Endothelial cell of umbilical vein (primary cell): ENCODE measurements around the gene P2RY2. TPM values are rescaled to one million over a fixed set of nuclear protein-coding genes. Genes with fewer than 3 reads are reported as not detected.

Experiments used
- BruUV-seq: library from RNA; stranded (reverse); fragments of 400-500 nt; replicated peaks from 2 replicates; lab custom pipeline; 2021; lab: Mats Ljungman, UMichigan
- CTCF ChIA-PET: fragments of 300-600, 350-600 bp; sonication (Branson Sonifier 250); formaldehyde crosslinking; loops from one replicate; lab custom pipeline; 2021; ENCODE audit warnings: antibody characterized with exemption, inconsistent platforms; lab: Charles Lee
- POLR2A ChIA-PET: fragments of 300-600, 350-600 bp; sonication (Branson Sonifier 250); formaldehyde crosslinking; loops from one replicate; lab custom pipeline; 2021; ENCODE audit warnings: antibody characterized with exemption, inconsistent platforms; lab: Charles Lee
- DNase-seq: peaks from one replicate; pipeline ENCODE4 v3.0.0-alpha.2; 2011; ENCODE audit warnings: low read depth, low spot score
- FAIRE-seq: peaks from 2 replicates; lab custom pipeline; 2011; peaks lifted over from hg19 to GRCh38; lab: Jason Lieb, UNC
- H2AFZ ChIP-seq: 2 replicates; pipeline ENCODE4 v1.6.0; 2012; ENCODE audit warnings: low read depth, low read length, control low read depth, inconsistent platforms
- H3K27ac ChIP-seq: 2 replicates; pipeline ENCODE4 v1.5.1; 2011; ENCODE audit warnings: low read depth, mild to moderate bottlenecking, control low read depth, low read length, moderate library complexity; ENCODE audit not compliant: insufficient read depth
- H3K27me3 ChIP-seq, 2 experiments: 2 replicates each; pipeline versions ENCODE4 v1.6.0 to v1.6.1; 2011; ENCODE audit warnings: low read length in 2 of 2, mixed read lengths in 1 of 2; ENCODE audit not compliant: control insufficient read depth in 2 of 2, insufficient read depth in 2 of 2
- H3K36me3 ChIP-seq, 2 experiments: 2 replicates in 1 of 2; 3 replicates in 1 of 2; pipeline ENCODE4 v1.5.1; 2011; ENCODE audit warnings: low read length in 2 of 2, mild to moderate bottlenecking in 1 of 2, moderate library complexity in 1 of 2; ENCODE audit not compliant: control insufficient read depth in 2 of 2, insufficient read depth in 2 of 2; ENCODE audit errors: extremely low read depth in 1 of 2
- H3K4me1 ChIP-seq: 3 replicates; pipeline ENCODE4 v1.5.1; 2011; ENCODE audit warnings: mild to moderate bottlenecking, low read length; ENCODE audit not compliant: control insufficient read depth, insufficient read depth; ENCODE audit errors: extremely low read depth
- H3K4me2 ChIP-seq: 2 replicates; pipeline ENCODE4 v1.6.1; 2011; ENCODE audit warnings: low read length, control low read depth, mixed read lengths; ENCODE audit not compliant: insufficient read depth
- H3K4me3 ChIP-seq, 3 experiments: fragments of 200-600 bp in 1 of 3; sonication (generic), shearing (Covaris generic) in 1 of 3; replicated peaks in 1 of 3; 2 replicates each; pipeline ENCODE4 v1.5.1; 2011 to 2016; ENCODE audit warnings: control low read depth in 3 of 3, low read length in 3 of 3, mild to moderate bottlenecking in 2 of 3, inconsistent platforms in 1 of 3, low read depth in 1 of 3, moderate library complexity in 1 of 3; ENCODE audit not compliant: insufficient read depth in 1 of 3
- H3K79me2 ChIP-seq: 2 replicates; pipeline ENCODE4 v1.6.0; 2012; ENCODE audit warnings: low read length, inconsistent platforms; ENCODE audit not compliant: control insufficient read depth, insufficient read depth
- H3K9ac ChIP-seq: replicated peaks from 2 replicates; pipeline ENCODE3; 2011; ENCODE audit warnings: low read length, control low read depth; ENCODE audit not compliant: insufficient read depth; ENCODE audit errors: extremely low read depth
- H3K9me1 ChIP-seq: replicated peaks from 3 replicates; pipeline ENCODE4 v1.6.0; 2011; ENCODE audit warnings: mild to moderate bottlenecking, low read length; ENCODE audit not compliant: control insufficient read depth, insufficient read depth; ENCODE audit errors: extremely low read depth
- H3K9me3 ChIP-seq: replicated peaks from 2 replicates; pipeline ENCODE4 v1.5.1; 2012; ENCODE audit warnings: low read length, inconsistent platforms; ENCODE audit not compliant: control insufficient read depth, insufficient read depth
- H4K20me1 ChIP-seq: replicated peaks from 2 replicates; pipeline ENCODE3; 2011; ENCODE audit warnings: mild to moderate bottlenecking, low read length; ENCODE audit not compliant: control insufficient read depth, insufficient read depth; ENCODE audit errors: extremely low read depth
- EZH2 ChIP-seq: IDR thresholded peaks from 2 replicates; pipeline ENCODE4 v1.6.1; 2012; ENCODE audit warnings: borderline replicate concordance, low read depth, mild to moderate bottlenecking, moderate library complexity, low read length, inconsistent platforms; ENCODE audit not compliant: severe bottlenecking
- FOS ChIP-seq: IDR thresholded peaks from 2 replicates; pipeline ENCODE4 v1.6.1; 2011; ENCODE audit warnings: mild to moderate bottlenecking, low read length, moderate library complexity, borderline replicate concordance; ENCODE audit not compliant: insufficient read depth
- GATA2 ChIP-seq: IDR thresholded peaks from 2 replicates; pipeline ENCODE4 v1.7.0; 2011; ENCODE audit warnings: low read depth, mild to moderate bottlenecking, moderate library complexity, mixed read lengths, low read length; ENCODE audit not compliant: insufficient read length, insufficient read depth
- JUN ChIP-seq: IDR thresholded peaks from 2 replicates; pipeline ENCODE4 v1.6.1; 2011; ENCODE audit warnings: borderline replicate concordance, low read depth; ENCODE audit not compliant: insufficient read length, insufficient read depth
- MYC ChIP-seq: IDR thresholded peaks from one replicate; pipeline ENCODE4 v1.6.1; 2011; ENCODE audit warnings: mild to moderate bottlenecking, low read depth, low read length
- POLR2A ChIP-seq: IDR thresholded peaks from 2 replicates; pipeline ENCODE4 v1.6.1; 2012; ENCODE audit warnings: low read depth, mild to moderate bottlenecking, control low read depth, low read length
- POLR2AphosphoS5 ChIP-seq: IDR thresholded peaks from 2 replicates; pipeline ENCODE4 v1.6.1; 2012; ENCODE audit warnings: low read depth, mild to moderate bottlenecking, control low read depth, low read length, moderate library complexity; ENCODE audit not compliant: insufficient read depth
- dilution Hi-C: fragments of 300-500 bp; cut with MboI; formaldehyde crosslinking; loops from one replicate; pipeline ENCODE4 v1.15.0; 2019; ENCODE audit warnings: low sequenced_read_pairs; ENCODE audit not compliant: extremely low pct_ligation_motif_present
- intact Hi-C: fragments of 100-400 bp; cut with micrococcal nuclease; formaldehyde crosslinking; loops from one replicate; pipeline ENCODE4 v1.10.0; 2022
- polyA plus RNA-seq, 4 experiments: library from polyadenylated mRNA; depleted of rRNA in 3 of 4; stranded (reverse) in 3 of 4; unstranded in 1 of 4; fragments of >200 nt; gene quantifications; 2 replicates each; pipeline versions ENCODE4 v1.2.1 to v1.2.3, GENCODE V29; 2011 to 2012; ENCODE audit warnings: missing spikeins in 1 of 4
- total RNA-seq: library from RNA; stranded (reverse); gene quantifications from 2 replicates; pipeline ENCODE4 v1.2.3, GENCODE V29; 2021
- TF ChIP-seq, protein P1 (sequence below): IDR thresholded peaks from 2 replicates; pipeline ENCODE4 v1.6.1; 2011; ENCODE audit not compliant: insufficient read depth, insufficient read length
- TF ChIP-seq, protein P2 (sequence below), 2 donors: IDR thresholded peaks; 1 replicate in 1 of 2; 2 replicates in 1 of 2; pipeline ENCODE4 v1.5.1; 2011; ENCODE audit warnings: low read length in 2 of 2, mild to moderate bottlenecking in 2 of 2, moderate library complexity in 2 of 2, control low read depth in 1 of 2, inconsistent platforms in 1 of 2, low read depth in 1 of 2; ENCODE audit not compliant: insufficient read depth in 1 of 2; ENCODE audit errors: extremely low read depth in 1 of 2

The P2RY2 gene
- total and polyA plus RNA-seq, 2 donors (not counting 3 experiments of a cell fraction or from before 2014, with no cell fraction given): 4.8 to 5.6 TPM

DNA sequence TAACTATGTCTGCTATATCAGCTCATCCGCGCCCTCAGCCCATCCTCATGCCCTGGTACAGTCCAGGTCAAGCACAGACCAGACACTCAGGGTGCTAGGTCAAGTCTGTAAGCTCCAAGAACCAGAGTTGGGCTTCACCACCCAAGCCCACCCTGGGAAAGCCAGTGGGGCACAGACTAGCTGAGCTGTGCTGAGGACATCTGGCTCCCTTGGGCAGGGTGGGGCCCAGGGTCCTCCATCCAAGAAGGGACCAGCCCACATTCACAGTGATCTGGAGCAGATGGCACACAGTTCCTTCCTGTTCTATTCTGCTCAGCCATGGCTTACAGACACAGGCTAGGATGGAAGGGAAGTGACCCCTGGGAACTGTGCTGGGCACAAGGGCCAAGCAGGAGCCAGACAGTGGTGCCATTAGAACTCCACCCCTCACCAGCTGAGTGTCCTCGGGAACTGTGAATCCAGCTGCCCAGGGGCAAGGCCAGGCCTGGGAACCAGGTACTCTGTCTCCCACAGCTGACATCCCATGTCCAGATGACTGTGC is 63.2 kb downstream of the P2RY2 start:
- H3K27ac ChIP-seq: no peak overlapping the region
- no peaks in the 10 kb centered on the region for H3K9me1 ChIP-seq
- no peaks in the 10 kb centered on the region for H3K4me1 ChIP-seq
- intact Hi-C loops (no loop called here), dilution Hi-C loops (no loop called here)
- no peak overlapping the region for H3K9ac ChIP-seq
- POLR2A ChIA-PET: no interaction called here
- no peak overlapping the region for H3K4me3 ChIP-seq
- H3K9me3 ChIP-seq: no peaks in the 10 kb centered on the region
- FAIRE-seq: no peak
- TF ChIP-seq, protein P1, sequence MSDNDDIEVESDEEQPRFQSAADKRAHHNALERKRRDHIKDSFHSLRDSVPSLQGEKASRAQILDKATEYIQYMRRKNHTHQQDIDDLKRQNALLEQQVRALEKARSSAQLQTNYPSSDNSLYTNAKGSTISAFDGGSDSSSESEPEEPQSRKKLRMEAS: no peak
- no peak for TF ChIP-seq EZH2
- TF ChIP-seq FOS: no peak
- TF ChIP-seq, protein P2, sequence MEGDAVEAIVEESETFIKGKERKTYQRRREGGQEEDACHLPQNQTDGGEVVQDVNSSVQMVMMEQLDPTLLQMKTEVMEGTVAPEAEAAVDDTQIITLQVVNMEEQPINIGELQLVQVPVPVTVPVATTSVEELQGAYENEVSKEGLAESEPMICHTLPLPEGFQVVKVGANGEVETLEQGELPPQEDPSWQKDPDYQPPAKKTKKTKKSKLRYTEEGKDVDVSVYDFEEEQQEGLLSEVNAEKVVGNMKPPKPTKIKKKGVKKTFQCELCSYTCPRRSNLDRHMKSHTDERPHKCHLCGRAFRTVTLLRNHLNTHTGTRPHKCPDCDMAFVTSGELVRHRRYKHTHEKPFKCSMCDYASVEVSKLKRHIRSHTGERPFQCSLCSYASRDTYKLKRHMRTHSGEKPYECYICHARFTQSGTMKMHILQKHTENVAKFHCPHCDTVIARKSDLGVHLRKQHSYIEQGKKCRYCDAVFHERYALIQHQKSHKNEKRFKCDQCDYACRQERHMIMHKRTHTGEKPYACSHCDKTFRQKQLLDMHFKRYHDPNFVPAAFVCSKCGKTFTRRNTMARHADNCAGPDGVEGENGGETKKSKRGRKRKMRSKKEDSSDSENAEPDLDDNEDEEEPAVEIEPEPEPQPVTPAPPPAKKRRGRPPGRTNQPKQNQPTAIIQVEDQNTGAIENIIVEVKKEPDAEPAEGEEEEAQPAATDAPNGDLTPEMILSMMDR (IDR thresholded peaks at IDR 0.05; ENCODE audit: extremely low read depth in 1 of 2, insufficient read depth in 1 of 2, low read depth in 1 of 2, low read length in 2 of 2): no peak
- no peak for TF ChIP-seq JUN
- no peak for TF ChIP-seq POLR2A
- TF ChIP-seq GATA2: no peak
- no peak for TF ChIP-seq MYC
- no peak for TF ChIP-seq POLR2AphosphoS5
- H4K20me1 ChIP-seq: no peaks in the 10 kb centered on the region
- BruUV-seq: no TSS peak
- H3K79me2 ChIP-seq: no peaks in the 10 kb centered on the region
- no peaks in the 10 kb centered on the region for H3K27me3 ChIP-seq
- no peak for DNase-seq
- H2AFZ ChIP-seq: no peak overlapping the region
- CTCF ChIA-PET: interaction anchor here (1.7 kb wide), 1 partner anchor 54 kb away, joined by 5 read pairs; no protein-coding TSS in a partner anchor
- no peak overlapping the region for H3K4me2 ChIP-seq
- no peaks in the 10 kb centered on the region for H3K36me3 ChIP-seq
